IPS-NIHi7 (cell line): ENCODE data around the gene ILK.

ENCODE experiments used
- DNase-seq: peaks from one replicate; pipeline ENCODE4 v3.0.0; 2012; ENCODE audit warnings: mixed read lengths; ENCODE audit errors: extremely low spot score

ILK gene

GRCh38 chr11:6603287-6604080 lies at the start of gene ILK, which contains the start of gene RRP8:
ILK (plus strand) TSS chr11:6603774; CDS start chr11:6604272, 498 bp downstream.
RRP8 (minus strand) TSS chr11:6603616; CDS start chr11:6603502, 114 bp downstream.
- DNase-seq, result peak; percentile 97

- DNase-seq, result no peak
Measured at GRCh38 chr11:6554828-6555706, 48.5 kb upstream of the ILK start.

DNA sequence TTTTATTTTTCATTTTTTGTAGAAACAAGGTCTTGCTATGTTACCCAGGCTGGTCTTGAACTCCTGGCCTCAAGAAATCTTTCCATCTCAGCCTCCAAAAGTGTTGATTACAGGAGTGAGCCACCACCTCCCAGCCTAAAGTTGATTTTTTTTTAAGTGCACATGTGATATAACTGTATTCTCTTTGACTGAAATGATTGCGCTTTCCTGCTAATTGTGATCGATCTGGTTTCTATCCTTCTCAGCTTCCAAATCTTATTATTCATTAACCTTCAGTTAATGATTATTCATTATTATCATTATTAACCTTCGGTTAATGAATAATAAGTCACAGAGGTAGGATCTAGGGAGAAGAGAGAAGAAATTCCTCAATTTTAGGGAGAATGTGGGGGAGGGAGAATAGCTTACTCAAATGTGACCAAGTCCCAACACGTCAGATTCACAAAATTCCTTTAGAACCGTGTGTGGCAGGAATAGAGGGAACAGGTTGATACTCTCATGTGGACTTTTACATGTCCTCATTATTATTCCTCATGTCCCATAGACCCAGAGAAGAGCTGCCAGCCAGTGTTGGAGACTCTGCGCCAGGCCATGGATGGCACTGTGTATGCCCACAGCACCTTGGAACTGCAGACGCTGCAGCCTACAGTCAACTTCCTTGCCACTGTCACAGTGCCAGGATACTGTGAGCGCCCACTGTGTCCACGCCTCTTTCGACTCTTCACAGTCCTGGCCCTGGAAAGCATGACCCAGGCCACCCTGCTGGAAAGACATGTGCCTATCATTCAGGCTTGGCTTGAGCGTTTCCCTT lies 47.2 kb upstream of the ILK start:
- DNase-seq, result no peak

DNA sequence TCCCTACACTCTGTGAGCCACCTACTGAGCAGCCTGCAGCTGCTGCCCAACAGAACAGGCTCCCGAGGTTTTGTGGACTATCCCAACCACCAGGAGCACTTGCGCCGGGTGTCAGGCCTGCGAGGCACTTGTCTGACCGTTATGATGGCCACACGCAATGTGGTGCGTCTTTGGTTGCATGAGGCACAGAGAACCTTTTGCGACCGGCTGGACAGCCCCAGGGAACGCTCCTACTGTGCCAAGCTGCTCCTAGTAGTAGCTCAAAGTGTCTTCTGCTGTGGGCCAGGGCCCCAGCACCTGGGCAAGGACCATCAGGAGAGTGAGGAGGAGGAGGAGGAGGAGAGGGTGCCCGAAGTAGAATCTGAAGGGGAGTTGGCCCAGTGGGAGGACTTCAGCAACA lies 46.5 kb upstream of the ILK start:
- no peak for DNase-seq

GRCh38 chr11:6557761-6558674 lies 45.6 kb upstream of the ILK start:
- DNase-seq, result no peak

- no peak for DNase-seq
Measured at GRCh38 chr11:6559369-6559768, 44.2 kb upstream of the ILK start.

GRCh38 chr11:6561288-6561687 lies 42.3 kb upstream of the ILK start:
- DNase-seq, result no peak

DNA sequence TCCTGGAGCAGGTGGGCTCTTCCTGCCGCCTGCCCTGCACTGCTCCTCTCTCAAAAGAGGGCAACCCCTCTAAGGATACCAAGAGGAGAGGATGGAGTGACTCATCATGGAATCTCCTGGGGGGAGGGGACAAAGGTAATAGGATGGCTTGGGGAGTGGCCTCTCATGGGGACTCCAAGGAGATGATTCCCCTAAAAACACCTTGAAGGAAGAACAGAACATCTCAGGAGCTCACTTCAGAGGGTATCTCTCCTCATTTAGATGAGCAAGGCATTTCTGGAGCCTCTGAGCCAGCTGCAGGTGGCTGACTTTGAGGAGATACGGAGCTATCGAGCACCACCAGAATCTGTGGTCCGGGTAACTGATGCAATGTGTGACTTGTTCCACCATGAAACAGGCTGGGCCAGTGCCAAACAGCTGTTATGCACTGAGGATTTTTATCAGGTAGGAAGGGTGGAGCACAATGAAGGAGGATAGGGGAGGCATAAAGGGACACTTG lies 40.4 kb upstream of the ILK start:
- peak; percentile 60 for DNase-seq

GRCh38 chr11:6563667-6564066 lies 39.9 kb upstream of the ILK start:
- DNase-seq, result no peak

- no peak for DNase-seq
Measured at GRCh38 chr11:6565325-6565724, 38.2 kb upstream of the ILK start.

GRCh38 chr11:6565988-6566703 lies 37.4 kb upstream of the ILK start:
- peak; percentile 5 for DNase-seq

DNA sequence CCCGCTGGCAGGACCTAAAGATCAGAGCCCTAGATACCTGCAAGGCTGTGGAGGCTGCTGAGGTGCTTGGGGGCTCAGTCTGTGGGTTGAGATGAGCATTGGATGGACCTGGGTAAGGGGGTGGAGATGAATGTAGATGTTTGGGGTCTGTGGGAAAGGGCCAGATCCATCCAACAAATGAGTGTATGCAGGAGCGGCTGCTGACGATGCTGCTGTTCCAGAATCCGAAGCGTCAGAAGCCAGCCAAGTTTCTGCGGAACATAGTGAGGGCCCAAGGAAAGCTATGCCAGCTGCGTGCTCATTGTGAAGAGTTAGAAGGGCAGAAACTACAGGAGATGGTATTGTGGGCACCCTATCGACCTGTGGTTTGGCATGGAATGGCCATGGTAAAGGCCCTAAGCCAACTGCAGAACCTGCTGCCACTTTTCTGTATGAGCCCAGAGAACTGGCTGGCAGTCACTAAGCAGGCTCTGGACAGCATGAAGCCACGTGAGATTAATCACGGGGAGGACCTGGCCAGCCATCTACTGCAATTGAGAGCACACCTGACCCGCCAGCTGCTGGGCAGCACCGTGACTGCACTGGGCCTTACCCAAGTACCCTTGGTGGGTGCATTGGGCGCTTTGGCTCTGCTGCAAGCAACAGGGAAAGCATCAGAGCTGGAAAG lies 36.7 kb upstream of the ILK start:
- peak; percentile 6 for DNase-seq

- peak; percentile 3 for DNase-seq
Measured at GRCh38 chr11:6567371-6567745, 36.2 kb upstream of the ILK start.

DNA sequence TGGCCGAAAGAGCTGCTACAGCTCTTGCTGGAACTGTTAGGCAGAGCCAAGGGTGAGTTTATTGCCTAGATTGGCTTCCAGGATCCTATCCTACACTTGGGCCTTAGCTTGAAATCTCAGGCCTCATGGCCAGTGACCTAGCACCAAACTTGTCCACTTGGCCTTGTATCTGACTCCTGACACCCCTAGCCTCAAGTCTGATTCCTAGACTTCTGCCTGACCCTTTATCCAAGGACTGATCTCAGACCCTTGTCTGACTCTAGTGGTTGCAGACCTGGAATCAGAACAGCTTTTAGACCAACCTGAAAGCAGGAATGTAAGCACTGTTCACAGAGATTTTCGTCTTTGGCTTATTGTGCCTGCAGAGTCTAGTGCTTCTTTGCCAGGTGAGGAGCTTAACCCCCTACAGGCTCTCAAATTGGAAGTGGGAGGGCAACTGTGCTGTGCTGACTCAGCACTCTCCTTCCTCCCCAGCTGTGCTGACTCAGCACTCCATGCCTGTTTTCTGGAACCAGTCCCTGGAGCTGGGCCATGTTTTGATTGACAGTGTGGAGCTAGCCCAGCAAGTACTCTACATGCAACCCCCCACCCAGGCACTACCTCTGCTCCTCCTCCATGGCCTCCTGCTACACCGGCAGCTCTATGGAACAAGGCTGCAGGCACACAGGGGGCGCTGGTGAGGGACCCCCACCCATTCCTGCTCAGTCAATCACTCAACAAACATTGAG lies 35.2 kb upstream of the ILK start:
- DNase-seq, result peak; percentile 85

GRCh38 chr11:6569706-6570105 lies 33.9 kb upstream of the ILK start:
- DNase-seq, result no peak

DNA sequence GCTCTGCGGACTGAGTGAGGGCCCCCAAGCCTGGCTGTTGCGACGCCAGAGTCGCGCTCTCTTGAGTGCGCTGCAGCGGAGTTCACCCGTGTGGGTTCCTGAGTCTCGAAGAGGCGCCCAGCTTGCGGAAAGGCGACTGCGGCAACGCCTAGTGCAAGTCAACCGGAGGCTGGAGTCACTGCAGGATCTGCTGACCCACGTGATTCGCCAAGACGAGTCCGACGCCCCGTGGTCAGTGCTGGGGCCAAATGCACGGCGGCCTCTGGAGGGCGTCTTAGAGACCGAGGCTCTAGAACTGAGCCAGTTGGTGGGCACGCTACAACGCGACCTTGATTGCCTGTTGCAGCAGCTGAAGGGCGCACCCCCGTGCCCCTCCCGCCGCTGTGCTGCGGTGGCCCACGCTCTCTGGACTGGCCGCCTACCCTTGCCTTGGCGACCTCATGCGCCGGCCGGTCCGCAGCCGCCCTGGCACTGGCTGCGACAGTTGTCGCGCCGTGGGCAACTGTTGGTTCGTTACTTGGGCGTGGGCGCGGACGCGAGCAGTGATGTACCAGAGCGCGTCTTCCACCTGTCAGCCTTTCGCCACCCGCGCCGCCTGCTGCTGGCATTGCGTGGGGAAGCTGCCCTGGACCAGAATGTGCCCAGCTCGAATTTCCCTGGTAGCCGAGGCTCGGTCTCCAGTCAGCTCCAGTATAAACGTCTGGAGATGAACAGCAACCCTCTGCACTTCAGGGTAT lies 32.7 kb upstream of the ILK start:
- no peak for DNase-seq

DNA sequence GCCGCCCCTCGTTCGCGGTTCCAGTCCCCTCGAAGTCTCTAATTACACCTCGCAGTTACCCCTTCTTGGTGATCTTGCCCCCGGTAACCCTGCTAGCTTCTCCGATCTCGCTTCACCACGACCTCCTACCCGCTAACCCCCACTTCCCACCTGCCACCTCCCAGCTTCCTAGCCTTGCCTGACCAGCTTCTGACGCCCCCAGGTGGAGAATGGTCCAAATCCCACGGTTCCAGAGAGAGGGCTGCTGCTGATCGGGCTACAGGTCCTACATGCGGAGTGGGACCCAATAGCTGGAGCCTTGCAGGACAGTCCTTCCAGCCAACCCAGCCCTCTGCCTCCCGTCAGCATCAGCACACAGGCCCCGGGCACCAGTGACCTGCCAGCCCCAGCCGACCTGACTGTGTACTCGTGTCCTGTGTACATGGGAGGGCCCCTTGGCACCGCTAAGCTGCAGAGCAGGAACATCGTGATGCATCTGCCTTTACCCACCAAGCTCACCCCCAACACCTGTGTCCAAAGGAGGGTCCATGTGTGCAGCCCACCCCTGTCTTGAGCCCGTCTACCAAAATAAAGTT lies 32.1 kb upstream of the ILK start:
- DNase-seq, result peak; percentile 38

DNA sequence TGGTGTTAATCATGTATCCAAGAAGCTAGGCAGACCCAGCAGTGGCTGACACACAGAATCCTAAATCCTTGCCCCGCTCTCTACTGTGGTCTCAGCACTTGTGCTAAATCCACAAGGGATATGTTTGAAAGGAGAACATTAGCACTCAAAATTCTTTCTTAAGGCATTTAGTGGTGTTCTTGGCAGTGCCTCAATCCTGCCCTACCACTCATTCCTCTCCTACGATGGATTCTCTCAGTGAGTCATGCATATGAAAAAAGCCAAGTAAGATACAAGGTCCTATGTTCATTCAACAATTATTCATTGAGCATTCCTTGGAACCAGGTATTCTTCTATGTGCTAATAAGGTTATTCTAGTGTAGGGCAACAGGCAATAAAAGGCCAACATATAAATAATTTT lies 31.4 kb upstream of the ILK start:
- no peak for DNase-seq
